ENCODE data around the gene ANKRD55.

DNA sequence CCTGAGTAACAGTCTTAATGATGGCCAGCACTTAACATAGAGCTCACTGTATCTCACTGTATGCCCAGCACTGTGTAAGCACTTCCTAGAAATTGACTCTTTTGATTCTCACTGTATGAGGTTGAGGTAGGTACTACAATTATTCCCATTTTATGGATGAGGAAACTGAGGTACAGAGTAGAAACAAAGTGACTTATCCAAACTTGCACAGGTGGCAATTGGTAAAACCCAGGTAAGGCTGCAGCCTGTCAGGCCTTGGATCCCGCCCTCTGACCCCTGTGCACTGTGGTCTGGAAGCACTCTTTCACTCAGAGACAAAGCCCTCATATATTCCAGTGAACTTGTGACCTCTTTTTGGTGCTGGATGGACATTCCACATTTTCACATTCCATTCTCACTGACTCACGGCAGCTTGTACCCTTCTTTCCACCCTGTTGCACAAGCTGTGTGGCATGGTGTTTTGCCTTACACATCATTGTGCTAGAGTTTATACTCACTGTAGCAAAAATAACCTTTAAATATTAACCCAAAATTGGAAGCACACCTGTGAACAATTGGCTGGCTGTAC, 21.7 kb downstream of the ANKRD55 start:
- TF ChIP-seq POLR2A (IDR thresholded peaks at IDR 0.05), result no peak
- TF ChIP-seq CTCF (IDR thresholded peaks at IDR 0.05), result no peak

All from lower leg skin (tissue), 3 donors.